ENCODE measurements around the gene OSBP2.

OSBP2 gene

DNA sequence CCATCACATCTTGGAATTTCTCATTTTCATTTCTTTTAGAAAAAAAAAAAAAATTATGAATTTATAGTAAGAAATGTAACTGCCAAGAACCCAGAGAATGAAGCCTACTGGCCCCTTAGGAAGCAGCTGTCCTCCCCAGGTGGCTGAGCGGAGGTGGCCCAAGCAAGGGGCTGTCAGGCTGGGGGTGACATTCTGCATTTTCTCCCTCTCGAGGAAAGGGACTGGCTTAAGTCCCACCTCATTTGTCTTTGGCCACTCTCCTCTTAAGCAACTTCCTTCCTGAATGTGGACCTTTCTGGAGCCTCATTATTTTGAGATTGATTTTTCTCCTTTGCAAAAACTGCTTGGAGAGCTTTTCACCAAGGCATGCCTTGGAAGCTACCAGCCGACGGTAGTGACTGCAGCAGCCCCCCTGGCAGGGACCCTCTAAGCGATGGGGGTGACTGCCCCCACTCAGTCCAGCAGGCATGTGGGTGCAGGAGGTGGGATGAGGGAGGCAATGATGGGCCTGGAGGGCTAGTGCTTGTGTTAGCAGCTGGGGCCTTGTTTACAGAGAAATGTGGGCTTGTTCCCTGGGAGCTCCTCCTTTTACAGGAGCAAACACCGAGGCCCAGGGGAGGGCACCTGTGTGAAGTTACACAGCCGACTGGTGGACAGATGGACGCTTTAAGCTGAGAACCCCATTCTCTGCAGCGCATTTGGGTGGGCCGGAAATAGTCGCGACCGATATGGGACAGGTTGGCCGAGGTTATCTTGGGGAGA, 162.2 kb downstream of the OSBP2 start:
- no peak for DNase-seq

DNA sequence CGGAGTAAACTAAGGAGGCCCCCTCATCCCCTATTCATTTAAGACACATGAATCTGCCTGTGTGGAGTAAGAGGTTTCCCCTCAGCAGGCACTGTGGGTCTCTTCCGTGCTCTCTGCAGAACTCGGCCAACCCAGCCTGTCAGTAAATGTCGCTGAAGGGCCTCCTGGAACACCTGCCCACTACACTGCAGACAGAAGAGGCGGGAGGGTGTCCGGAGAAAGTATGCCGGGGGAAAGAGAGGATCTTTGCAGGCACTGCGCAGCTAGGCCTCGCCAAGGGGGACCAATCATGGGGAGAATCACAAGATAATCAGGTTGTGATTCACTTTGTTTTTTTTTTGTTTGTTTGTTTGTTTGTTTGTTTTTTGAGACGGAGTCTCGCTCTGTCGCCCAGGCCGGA, 163.1 kb downstream of the OSBP2 start:
- no peak for DNase-seq

DNA sequence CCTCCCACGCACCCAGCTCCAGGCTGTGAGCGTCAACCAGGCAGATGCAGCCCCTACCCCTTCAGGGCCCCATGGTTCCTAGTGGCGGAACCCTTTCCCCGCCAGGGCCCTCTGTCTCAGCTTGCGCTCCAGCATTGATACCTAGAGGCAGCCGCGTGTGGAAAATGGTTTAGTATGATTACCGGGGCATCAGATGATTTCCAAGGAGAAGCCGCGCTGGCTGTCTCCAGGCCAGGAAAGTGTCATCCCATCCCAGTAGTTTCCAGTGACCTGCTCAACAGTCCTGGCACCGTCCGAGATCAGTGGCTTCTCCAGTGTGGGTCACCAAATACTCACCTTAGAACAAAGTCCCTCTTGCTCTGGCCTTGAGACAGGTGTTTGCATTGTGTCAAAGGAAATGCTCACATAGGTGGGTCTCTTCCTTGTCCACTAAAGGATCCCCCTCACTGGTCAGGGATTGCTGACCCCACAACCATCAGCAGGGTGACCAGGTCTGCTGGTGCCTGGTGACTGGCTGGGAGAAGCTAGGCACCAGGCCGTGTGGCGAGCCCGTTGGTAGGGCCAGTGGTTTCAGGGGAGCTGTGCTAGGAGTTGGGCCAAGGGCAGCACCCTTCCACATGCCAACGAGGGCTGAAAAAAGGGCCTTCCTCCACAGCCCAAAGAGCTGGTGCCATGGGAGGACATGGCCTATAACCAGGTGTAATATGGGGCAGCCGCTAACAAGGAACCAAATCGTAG, 164.5 kb downstream of the OSBP2 start:
- DNase-seq, result no peak

DNA sequence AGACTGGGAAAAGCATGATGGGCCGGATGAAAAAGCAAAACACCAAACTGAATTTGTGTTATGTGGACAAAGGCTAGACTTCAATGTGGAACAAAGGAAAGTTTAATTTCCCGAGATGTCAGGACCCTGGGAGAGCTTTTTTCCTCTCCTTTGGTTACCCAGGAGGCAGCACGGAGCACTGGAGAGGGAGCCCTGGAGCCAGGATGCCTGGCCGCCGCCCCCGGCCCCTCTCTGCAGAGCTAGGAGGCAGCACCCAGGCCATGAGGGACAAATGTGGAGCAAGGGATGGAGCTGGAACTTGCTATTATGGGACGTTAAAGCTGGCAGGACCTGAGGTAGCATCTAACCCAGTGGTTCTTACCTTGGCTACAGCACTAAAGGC, 165.0 kb downstream of the OSBP2 start:
- no peak for DNase-seq

DNA sequence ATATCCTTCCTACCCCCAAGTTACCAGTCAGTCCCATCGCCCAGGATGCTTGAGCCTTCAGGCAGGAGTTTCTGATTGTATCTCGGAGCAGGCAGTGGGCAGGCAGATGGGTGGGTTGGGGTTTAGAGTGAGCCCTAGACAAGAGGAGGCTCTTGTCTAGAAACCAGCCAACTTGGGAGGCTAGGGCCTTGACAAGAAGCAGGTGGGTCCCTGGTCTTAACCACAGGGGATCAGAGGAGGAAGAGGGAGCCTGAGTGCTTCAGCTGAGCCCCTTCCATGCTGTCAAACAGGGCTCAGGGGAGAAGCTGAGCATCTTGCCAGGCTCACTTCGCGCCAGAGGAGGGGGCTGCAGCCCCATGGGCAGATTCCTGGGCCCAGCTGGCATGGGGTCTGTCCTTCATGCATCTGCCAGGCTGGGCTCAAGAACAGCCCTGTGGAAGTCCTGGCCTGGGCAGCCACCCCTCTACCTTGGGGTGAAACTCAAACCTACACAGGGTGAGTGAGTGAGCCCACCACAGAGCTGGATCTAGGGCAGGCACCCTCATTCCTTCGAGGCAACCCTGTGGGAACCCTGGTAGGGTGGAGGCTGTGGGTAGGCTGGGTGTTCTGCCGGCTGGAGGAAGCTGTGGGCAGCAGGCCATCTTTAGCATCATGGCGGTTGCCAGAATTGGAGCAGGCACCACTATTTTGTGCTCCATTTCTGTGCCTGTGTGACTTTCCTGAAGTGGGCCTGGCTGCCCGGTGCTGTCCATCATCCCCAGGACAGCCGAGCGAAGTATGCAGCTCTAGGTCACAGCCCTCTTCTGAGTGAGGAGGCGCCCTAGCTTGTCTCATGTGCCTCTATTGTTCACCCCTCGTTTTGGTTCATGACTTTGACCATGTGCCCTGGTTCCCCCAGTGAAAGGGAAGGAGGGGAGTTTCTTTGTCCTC, 165.8 kb downstream of the OSBP2 start:
- no peak for DNase-seq

DNA sequence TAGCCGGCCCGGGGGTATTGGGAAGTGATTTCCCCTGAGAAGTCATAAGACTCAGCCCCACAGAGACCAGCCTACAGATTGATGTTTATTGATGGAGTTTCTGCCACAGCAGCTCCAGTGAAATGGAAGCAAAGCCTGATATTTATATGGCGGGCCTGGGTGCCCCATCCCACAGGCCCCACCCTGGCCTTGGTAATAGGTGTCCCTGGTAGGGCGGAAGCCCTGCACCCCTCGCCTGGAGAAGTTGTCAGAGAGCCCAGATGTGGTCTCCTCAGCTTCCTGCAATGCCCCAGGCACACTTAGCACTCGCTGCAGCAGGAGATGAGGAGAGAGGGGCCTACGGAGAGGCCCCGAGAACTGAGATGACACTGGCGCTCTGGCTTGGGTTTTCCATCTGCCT, 166.5 kb downstream of the OSBP2 start:
- DNase-seq, result no peak

DNA sequence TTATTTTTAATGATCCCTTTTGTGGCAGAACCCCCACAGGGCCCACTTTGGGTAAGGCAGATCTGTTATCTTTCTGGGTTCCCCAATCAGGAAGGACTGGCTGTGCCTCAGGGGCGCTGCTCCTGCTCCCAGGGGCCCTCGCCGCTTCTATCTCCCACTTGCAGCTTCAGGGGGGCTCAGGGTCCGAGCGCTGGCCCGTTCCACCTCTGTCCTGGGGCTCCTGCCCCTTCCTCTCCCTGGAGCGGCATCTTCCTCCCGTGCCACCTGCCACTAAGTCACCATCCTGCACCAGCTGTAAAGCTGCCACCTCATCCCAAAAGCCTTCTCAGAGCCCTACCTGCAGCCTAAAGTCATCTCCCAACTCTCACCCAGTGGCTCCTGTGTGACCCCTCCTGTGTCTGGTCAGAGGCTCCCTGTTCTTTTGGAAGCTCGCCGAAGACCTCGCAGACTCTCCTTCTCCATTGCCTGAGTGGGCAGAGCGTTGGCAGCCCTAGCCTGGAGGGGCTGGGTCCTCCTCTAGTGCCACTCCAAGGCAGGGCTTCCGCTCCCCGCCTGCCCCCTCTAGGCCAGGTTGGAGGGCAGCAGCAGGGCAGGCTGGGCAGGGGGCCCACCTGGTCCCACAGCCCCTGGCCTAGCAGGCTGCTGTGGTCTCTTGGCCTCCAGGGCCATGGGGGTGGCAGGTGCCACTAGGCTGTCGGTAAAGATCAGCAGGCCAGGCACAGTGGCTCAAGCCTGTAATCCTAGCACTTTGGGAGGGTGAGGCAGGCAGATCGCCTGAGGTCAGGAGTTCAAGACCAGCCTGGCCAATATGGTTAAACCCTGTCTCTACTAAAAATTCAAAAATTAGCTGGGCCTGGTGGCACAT, 167.2 kb downstream of the OSBP2 start:
- no peak for DNase-seq

DNA sequence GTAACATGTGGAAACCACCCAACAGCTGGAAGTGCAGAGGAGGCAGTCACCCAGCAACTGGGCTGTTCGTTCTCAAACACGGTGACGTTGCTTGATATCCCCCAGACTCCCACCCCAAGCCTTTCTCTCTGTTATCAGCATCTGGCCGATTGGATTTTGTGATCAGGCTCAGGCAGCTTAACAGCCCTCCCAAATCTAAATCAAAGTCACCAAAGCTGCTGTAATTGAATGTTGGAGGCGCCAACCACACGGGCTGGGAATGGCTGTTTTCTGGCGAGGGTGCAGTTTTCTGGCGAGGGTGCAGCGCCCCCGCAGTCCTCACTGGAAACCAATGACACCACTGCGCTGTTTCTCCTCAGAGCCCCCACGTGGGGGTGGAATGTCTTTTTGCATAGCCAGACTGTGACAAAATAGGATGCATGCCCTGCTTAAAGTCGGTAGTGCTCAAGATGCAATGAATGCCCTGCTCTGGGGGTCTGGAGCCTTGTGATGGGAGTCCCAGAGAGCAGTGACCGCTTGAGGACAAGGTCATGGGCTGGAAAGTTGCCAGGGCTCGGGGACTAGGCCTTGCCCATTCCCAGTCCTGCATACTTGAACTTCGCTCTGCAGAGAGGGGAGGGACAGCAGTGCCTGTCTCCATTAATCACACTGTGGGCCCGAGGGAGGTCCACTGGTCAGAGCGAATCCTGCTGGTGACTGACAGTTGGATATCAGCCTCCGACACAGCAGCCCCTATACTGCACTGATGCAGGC, 168.6 kb downstream of the OSBP2 start:
- no peak for DNase-seq

DNA sequence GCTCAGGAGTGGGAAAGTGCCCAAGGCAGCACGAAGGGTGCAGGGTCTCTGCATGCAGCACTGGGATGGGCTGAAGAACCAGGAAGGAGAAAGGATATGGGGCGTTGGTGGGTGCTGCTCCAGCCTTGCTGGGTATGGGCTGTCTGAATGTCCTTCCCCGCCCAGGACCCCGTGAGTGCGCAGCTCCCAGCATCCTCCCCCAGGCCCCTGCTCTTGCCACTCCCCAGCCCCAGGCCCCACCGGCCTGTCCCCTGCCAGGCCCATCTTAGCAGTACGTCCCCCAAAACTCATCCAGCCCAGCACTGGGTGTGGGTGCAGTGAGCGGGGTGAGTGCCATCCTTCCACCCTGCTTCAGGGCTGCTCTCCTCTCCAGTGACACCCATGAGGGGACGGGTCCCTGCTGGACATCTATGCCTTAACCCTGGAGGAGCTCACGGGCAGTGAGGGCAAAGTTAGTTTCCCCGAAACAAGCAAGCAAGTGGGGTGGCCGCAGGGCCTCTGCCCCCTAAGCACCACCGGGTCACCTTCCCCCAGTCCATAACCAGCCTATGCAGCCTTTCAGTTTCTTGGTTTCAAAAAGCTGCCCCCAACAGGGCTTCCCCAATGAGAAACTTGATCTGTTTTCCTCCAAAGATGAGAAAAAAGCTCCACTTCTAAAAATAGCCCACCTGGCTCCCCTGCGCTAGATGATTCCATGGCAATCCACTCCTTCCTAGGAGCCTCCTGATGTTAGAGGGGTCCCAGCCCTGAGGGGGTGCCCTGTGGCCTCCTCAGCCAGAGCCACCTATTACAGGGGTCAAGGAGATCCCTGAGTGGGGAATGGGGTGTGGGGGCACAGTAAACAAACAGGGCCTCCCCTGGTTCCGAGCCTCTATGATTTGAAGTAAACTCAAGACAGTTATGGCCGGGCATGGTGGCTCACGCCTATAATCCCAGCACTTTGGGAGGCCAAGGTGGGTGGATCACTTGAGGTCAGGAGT, 170.1 kb downstream of the OSBP2 start:
- DNase-seq, result no peak

DNA sequence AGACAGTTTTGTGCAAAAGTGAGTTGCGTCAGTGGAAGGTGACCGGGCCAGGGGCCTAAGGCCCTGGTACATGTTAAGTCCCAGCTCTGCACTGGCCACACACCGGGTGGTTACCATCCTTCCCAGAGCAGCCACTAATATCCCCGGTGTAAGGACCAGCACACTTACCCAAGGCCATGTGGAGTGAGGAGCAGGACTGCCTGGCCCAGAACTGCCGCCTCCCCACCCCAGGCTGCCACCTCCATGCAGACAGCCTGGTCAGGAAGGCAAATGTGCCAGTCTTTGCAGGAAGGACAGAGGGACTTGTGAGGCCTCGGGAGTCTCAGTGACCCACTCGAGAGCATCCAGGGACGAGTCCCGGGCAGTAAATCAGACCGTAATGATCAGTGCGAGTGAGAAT, 171.0 kb downstream of the OSBP2 start:
- no peak for DNase-seq

DNA sequence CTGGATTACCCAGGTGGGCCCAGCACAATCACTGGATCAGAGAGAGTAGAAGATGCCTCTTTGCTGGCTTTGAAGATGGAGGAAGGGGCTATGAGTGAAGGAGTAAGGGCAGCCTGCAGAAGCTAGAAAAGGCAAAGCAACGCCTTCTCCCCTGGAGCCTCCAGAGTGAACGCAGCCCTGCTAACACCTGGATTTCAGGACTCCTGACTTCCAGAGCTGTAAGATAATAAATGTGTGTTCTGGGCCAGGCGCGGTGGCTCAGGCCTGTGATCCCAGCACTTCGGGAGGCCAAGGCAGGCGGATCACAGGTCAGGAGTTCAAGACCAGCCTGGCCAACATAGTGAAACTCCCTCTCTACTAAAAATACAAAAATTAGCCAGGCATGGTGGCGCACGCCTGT, 171.5 kb downstream of the OSBP2 start:
- DNase-seq, result no peak

DNA sequence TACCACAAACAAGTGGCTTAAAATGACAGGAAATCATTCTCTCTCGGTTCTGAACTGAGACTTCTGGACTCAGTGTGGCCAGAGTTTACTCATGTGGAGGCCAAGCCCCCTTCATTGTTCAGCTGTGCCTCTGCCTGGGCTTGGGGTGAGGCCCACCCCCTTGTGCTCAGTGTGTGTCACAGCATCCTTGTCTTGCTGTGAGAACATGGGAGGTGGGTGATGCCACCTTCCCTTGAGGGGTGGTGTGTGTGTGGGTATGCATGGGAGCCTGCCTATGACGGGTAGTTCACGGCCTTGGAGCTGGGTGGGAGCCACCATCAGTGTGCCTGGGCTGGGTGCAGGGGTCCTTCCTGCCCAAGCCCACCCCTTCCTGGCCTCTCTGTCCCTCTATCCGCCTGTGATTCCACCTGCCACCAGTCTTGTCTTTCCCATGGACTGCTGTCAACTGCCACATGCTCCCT, 172.2 kb downstream of the OSBP2 start:
- DNase-seq, result no peak

DNA sequence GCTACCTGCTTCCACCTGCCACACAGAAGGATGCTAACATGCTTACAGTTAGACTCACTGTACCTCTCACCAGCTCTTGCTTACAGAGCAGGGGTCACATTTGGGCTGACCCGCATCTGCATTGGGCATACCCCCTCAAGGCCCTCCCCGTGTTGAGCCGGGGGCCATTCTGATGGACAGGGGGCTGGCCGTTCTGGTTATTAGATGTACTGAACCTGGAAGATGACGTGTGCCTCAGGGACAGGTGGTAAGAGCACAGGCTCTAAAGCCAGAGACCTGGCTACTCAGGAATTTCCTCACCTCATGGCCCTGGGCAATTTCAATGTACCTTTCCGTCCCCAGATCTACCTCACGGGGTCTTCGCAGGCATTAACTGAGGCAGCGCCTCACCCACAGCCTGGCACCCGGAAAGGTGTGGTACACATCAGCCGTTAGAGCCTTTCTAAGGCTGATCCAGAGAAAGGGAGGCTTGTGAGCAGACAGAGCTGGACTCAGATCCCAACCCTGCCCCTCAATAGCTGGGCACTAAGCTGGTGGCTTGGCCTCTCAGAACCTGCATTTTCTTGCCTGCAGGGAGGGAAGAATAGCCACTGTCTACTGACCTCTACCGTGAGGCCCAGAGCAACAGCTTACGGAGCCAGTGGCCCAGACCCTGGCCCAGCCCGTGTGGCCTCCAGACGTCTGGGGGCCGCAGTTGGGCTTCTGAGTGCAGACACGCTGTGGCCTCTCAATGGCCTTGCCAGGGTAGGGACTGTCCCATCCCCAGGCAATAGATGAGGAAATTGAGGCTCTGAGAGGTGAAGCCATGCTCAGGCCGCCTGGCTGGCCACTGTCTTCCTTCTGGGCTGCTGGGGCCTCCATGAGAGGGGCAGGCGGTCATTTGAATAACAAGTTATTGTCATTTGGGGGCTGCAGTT, 173.3 kb downstream of the OSBP2 start:
- no peak for DNase-seq

DNA sequence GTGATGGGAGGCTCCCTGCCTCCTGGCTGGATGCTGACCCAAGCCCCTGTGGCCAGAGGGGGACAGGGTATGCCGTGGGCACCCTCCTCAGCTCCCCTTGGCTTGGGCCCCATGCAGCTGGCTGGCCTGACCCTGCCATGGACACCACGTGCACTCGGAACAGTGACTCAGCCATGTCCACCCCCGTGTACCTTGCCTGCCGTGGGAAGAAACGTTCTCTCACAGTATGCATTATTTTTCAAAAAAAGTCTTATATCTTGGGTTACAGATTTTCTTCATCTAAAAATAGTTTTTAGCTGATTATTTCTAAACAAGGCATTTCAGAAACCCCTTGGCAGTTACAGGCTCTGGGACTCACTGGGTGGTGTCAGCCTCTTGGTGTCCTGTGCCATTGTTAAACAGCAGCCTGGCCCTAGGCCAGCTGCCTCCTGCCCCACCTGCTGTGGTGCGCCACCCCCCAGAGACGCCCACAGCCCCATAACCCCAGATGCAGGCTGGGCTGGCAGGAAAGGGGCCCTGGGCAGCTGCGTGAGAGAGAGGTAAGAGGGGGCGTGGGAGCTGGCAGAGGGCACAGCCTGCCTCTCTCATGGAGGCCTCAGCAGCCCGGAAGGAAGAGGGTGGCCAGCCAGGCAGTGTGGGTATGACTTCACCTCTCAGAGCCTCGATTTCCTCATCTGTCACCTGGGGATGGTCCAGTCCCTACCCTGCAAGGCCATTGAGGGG, 174.2 kb downstream of the OSBP2 start:
- DNase-seq, result peak; percentile 73

DNA sequence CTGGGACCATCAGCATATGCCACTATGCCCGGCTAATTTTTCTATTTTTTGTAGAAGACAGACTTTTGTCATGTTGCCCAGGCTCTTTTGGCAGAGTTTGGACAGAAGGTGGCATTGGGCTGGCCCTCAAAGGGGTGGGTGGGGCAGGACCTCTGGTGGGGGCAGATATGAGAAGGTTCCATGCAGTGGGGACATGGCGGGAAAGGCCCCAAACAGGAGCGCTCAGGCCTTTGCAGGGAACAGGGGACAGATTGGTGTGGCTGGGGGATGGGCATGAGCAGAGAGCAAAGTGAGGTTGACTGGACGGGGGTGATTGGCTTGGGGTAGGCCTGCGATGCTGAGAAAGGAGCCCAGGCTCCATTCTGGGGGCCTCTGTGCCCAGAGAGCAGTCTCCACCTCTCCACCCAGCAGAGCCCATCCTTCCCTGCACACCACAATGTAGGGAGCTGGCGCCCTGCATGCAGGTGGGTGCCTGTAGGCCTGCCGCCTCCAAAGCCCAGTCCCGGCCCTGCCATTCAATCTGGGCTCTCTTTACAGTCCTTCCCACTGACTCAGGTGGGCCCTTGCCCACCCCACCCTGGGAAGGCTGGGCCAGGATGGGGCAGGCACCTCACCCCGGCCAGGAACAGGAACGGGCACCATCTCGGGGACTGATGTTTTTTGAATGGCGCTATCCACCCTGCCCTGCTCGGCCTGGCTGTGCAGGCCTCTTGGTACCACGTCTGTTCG, 175.2 kb downstream of the OSBP2 start:
- no peak for DNase-seq

DNA sequence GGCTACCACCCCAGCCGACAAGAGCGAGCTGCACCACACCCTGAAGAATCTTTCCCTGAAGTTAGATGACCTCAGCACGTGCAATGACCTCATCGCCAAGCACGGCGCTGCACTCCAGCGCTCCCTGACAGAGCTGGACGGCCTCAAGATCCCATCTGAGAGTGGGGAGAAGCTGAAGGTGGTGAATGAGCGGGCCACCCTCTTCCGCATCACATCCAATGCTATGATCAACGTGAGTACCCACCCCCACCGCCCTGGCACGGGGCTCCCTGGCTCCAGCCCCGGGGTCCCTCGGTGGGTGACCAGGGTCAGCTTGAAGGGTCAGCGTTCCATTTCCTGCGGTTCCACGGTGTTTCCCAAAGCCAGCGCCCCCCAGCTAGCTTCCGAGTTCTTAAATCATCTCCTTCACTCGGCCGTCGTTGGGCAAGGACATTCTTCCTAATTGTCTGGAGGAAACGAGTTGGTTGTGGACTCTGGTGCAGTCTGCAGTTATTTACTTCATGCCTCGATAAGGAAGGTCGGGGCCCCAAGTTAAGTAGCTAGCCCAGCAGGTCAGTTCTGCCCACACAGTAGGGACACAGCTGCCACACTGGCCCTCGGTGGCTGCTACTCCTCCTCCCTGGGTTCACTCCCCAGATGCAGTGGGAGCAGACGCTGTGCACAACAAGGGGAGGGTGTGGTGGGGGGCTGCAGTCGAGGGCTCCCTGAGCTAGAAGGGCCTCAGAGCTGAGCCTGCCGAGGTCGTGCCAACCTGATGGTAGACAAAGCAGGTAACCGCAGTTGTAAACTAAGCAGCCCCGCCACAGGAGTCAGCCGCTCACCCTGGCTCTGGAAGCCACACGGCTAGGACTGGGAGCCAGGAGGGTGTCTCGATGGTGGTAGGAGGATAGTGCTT, 176.0 kb downstream of the OSBP2 start:
- DNase-seq, result no peak
